Activated CD4-positive, alpha-beta T cell treated with anti-CD3 and anti-CD28 coated beads, Interleukin-2, amount 10 ng/mL, durations not matched to agents 24 days and 14 days (primary cell): ENCODE results near the gene POLR1A. TPM values are rescaled to one million over a fixed set of nuclear protein-coding genes. Genes with fewer than 3 reads are reported as not detected.

ENCODE experiments used
- DNase-seq: peaks from one replicate; pipeline ENCODE4 v3.0.0; 2022
- H3K27ac Mint-ChIP-seq: one replicate; pipeline ENCODE4 v1.8.0; 2022; ENCODE audit warnings: mild to moderate bottlenecking, mixed read lengths
- H3K27me3 Mint-ChIP-seq: one replicate; pipeline ENCODE4 v1.8.0; 2022; ENCODE audit warnings: mixed read lengths
- H3K36me3 Mint-ChIP-seq: one replicate; pipeline ENCODE4 v1.8.0; 2022; ENCODE audit warnings: low read depth, mild to moderate bottlenecking, mixed read lengths
- H3K4me1 Mint-ChIP-seq: one replicate; pipeline ENCODE4 v1.8.0; 2021; ENCODE audit warnings: mixed read lengths
- H3K4me3 Mint-ChIP-seq: one replicate; pipeline ENCODE4 v1.8.0; 2022; ENCODE audit warnings: mild to moderate bottlenecking, moderate library complexity, mixed read lengths
- H3K9me3 Mint-ChIP-seq: one replicate; pipeline ENCODE4 v1.8.0; 2021; ENCODE audit warnings: mixed read lengths
- intact Hi-C: fragments of 100-400 bp; cut with micrococcal nuclease; formaldehyde crosslinking; loops from one replicate; pipeline ENCODE4 v1.15.1; 2023
- total RNA-seq: library from RNA; stranded (reverse); gene quantifications from 2 replicates; pipeline ENCODE4 v1.2.3, GENCODE V29; 2022

POLR1A gene
- total RNA-seq, 1 donor from 2014 or later, result 73.5 TPM

DNA sequence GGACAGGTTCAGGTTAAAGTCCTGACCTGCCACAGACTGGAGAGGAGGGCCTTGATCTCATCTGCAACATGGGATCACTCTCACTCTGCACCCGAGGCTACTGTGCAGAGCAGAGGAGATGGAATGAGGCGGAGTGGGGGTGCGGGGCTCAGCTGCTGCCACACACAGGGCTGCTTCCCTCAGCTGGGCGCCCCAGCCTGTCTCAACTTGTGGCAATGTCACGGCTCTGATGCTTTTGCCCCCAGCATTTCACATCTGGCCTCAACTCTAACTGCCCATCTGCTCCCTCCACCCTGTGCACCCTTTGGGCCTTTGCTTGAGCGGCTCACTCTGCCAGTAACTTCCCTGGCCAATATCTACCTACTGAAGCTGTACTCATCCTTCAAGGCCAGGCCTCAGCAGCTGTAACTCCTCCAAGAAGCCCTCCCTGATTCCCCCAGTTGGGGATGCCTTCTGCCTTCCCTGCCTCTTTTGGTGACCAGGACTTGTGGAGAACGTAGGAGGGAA, 70.3 kb downstream of the POLR1A start:
- peaks cover 57% of the 10 kb centered on the region for H3K4me1 Mint-ChIP-seq
- H3K36me3 Mint-ChIP-seq, result peaks cover 82% of the 10 kb centered on the region
- intact Hi-C loops, result loop anchor here (5.0 kb wide), 1 partner anchor 328 kb away; no protein-coding TSS in a partner anchor
- no peaks in the 10 kb centered on the region for H3K27me3 Mint-ChIP-seq
- H3K4me3 Mint-ChIP-seq, result peak overlapping the region; percentile 79
- peak overlapping the region; percentile 95 for H3K27ac Mint-ChIP-seq
- no peak for DNase-seq
- no peaks in the 10 kb centered on the region for H3K9me3 Mint-ChIP-seq

DNA sequence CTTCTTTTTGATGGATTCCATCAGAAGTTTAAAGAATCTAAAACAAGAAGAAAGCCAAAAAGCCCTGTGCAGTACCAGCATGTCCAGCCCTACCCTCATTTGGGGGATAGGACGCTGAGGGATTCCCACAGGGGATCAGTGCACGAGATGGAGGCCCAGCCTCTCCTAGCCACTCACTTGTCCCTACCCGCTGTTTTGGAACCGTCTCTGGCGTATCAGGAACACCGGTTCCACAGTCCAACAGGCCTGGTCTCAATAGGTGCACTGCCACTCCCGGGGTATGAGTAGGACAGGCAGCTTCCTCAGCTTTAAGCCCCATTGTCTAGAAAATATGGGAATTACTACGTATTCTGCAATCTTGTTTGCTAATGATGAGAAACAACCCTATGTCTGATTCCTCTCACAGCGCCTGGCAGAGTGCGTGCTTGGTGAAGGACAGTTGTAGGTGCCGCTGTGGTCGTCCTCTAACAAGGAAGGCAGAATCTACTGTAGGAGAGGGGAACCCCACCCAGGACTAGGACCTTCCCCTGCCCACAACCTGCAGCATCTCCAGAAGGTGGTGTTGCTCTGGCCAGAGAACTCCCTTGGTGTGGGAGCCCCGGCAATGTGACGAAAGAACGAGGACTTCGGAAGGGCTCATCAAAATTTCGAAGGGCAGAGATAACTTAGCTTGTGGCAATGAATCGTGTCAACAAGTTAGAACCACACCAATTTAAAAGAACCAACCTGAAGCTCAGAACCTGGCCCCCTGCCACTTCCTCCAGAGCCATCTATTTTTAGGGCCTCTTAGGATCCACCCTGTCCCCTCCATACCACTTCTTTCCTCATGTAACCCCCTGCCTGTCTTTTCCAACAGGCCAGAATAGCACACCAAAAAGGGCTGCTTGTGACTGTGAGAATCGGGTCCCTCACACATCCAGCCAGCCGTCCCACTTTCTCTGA, 71.7 kb downstream of the POLR1A start:
- peaks cover 77% of the 10 kb centered on the region for H3K36me3 Mint-ChIP-seq
- peaks cover 45% of the 10 kb centered on the region for H3K4me1 Mint-ChIP-seq
- peak overlapping the region; percentile 63 for H3K27ac Mint-ChIP-seq
- intact Hi-C loops, result no loop called here
- no peak for DNase-seq
- no peaks in the 10 kb centered on the region for H3K27me3 Mint-ChIP-seq
- no peaks in the 10 kb centered on the region for H3K9me3 Mint-ChIP-seq
- peak overlapping the region; percentile 62 for H3K4me3 Mint-ChIP-seq

DNA sequence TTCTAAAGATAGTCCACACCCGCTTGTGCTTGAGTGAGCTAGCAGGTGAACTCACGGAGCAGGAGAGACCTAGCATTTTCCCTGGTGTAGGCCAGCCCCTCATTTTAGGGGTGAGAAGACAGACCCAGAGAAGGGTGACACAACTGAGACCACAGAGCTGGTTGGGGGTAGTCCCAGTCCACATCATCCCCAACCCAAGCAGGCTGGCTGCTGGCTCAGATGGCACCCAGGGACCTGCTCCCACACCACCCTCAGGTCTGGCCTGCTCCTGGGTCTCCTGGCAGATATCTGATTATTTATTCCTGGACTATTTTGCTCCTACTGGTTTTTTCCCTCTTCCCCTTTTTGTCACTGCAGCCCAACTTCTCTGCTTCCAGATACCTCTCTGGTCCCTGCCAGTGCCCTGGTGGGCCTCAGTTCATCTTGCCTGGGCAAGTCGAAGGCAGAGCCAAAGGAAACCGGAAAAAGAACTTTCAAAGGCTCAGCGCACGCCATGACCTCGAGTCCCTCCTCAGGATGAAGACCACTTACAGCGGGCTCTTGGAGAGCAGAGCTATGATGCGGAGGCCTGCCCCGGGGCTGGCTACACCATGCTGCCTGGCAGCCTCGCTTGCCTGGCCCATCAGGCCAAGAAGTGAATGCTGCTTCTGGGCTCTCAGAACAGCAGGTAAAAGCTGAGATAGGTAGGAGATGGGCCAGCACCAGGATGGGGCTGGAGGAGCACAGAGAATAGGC, 72.7 kb downstream of the POLR1A start:
- Mint-ChIP-seq H3K27ac (peak overlapping the region; percentile 12), H3K27me3 (no peaks in the 10 kb centered on the region), H3K9me3 (no peaks in the 10 kb centered on the region), H3K36me3 (peaks cover 76% of the 10 kb centered on the region), H3K4me1 (peaks cover 35% of the 10 kb centered on the region), H3K4me3 (no peak overlapping the region)
- DNase-seq, result no peak
- intact Hi-C loops, result no loop called here

DNA sequence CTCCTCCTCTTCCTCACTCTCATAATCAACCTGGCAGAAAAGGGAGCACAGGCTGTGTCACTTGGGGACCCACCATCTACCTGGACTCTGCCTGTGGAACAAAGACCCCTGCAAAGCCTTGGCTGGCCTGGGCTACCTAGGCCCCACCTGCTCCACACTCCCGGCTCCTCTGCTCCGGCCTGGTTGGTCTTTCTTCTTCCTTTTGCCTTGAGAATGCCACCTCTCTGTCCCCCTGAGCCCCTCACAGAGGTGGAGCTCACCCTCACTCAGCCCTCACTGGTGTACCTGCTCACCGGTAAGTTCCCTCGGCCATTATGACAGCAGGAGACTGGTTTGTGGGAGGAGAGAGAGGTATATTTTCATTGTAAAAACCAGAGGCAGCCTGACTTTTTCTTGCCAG, 74.1 kb downstream of the POLR1A start:
- intact Hi-C loops, result no loop called here
- no peak overlapping the region for H3K4me3 Mint-ChIP-seq
- H3K27me3 Mint-ChIP-seq, result no peaks in the 10 kb centered on the region
- no peaks in the 10 kb centered on the region for H3K9me3 Mint-ChIP-seq
- H3K4me1 Mint-ChIP-seq, result peaks cover 22% of the 10 kb centered on the region
- peaks cover 76% of the 10 kb centered on the region for H3K36me3 Mint-ChIP-seq
- DNase-seq, result no peak
- H3K27ac Mint-ChIP-seq, result peak overlapping the region; percentile 62

DNA sequence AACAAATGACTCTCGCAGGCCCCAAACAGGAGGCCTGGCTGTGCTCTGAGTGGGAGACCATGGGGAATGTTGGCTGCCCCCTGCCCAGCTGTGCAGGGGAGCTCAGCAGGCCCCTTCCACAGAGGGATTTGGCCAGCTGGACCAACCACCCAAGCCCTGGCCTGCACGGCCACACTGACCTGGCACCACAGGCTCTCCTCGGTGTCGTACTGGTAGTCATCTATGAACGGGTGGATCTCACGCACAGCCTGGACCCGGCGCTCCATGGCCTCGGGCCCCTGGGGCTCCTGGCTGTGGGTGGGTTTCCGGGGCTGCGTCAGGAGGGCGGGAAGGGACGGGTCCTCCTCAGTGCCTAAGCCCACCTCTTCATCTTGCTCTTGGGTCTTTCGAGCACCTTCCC, 74.5 kb downstream of the POLR1A start:
- no peak for DNase-seq
- Mint-ChIP-seq H3K27me3 (no peaks in the 10 kb centered on the region), H3K4me1 (peaks cover 18% of the 10 kb centered on the region), H3K36me3 (peaks cover 75% of the 10 kb centered on the region), H3K27ac (peak overlapping the region; percentile 62), H3K4me3 (no peak overlapping the region), H3K9me3 (no peaks in the 10 kb centered on the region)
- intact Hi-C loops, result no loop called here

DNA sequence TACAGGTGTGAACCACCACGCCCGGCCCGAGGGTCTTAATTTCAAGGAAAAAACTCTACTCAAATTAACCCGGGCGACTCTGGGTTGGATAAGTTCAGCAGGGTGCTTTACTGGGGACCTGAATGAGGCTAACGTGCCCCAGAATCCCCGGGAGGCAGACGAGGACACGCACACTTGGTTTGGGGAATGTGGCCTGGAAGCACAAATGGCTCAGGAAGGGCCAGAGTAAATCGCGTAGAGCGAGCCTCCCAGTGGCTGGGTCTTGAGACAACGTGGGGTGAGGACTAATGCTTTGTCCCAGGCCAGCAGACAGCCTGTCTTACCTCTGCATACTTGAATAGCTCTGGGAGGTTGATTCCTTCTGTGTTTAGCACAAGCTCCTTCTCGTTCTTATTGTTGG, 75.8 kb downstream of the POLR1A start:
- Mint-ChIP-seq H3K4me3 (no peak overlapping the region), H3K27ac (peak overlapping the region; percentile 32), H3K4me1 (peaks cover 7% of the 10 kb centered on the region), H3K36me3 (peaks cover 80% of the 10 kb centered on the region), H3K9me3 (no peaks in the 10 kb centered on the region), H3K27me3 (no peaks in the 10 kb centered on the region)
- DNase-seq, result no peak
- intact Hi-C loops, result no loop called here

DNA sequence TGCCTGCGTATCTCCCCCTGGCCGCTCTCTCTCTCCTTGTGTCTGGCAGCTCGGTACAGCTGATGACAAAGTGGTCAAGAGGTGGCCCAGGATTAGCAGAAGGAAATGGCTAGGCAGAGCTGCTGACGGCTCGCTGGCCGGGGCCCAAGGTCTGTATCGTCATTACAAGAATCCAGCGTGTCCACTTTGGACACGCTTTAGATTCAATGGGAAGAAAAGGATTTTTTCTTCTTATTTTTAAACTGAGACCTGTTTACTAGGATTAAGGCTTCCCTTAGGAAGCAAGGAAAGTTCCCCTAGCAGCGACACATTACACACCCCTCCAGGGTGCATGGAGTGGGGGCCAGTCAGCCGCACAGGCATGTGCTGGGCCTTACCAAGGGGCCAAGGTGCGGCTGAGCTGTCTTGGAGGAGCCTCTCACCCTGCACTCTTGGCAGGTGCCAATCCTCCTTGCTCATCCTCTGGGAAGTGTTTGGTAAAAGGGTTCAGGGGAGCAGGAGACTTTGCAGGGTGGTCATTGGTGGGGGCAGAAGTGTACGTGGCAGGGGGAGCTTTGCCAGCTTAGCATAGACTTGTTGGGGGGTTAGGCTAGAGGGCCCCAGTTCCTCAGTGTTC, 76.8 kb downstream of the POLR1A start:
- Mint-ChIP-seq H3K4me1 (no peaks in the 10 kb centered on the region), H3K27me3 (no peaks in the 10 kb centered on the region), H3K27ac (no peak overlapping the region), H3K4me3 (no peak overlapping the region), H3K9me3 (no peaks in the 10 kb centered on the region), H3K36me3 (peaks cover 79% of the 10 kb centered on the region)
- intact Hi-C loops, result no loop called here
- no peak for DNase-seq

DNA sequence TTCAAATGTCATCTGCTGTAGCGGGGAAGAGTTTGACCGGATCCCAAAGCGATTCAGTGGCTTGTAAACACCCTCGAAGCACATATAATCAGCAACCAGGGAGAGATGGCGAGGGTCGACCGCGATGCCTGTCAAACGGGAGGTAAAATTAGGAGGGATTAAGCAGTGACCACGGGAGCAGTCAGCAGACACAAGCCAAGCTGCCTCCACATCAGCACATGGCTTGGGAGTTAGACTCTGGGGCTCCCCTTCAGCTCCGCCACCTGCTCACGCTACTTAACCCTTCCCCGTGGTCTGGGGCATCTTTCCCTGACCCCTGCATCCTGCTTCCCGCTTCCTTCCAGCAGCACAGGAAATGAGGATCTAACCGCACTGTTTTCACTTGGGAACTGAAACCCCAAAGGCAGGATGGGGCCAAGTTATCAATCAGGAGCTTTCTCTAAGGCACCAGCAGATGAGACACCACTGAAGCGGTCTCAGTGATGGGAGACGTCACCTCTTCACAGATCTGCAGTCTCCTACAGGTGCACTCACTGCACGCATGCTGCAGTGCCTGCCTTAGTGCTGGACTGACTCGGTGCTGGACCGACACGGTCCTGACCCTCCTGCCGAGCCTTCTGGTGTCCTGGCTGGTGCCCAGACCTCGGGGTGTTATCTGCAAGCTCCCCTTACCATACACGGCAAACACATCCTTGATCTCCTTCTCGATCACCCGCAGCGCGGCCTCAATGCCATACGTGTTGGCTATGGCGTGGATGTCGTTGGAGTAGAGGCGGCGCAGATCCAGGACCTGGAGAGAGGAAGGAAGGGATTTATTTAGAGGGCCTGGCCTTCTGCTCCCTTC, 77.5 kb downstream of the POLR1A start:
- H3K9me3 Mint-ChIP-seq, result no peaks in the 10 kb centered on the region
- H3K27ac Mint-ChIP-seq, result no peak overlapping the region
- no peak overlapping the region for H3K4me3 Mint-ChIP-seq
- no peaks in the 10 kb centered on the region for H3K27me3 Mint-ChIP-seq
- peaks cover 74% of the 10 kb centered on the region for H3K36me3 Mint-ChIP-seq
- no peak for DNase-seq
- intact Hi-C loops, result no loop called here
- peaks cover under 1% of the 10 kb centered on the region for H3K4me1 Mint-ChIP-seq

DNA sequence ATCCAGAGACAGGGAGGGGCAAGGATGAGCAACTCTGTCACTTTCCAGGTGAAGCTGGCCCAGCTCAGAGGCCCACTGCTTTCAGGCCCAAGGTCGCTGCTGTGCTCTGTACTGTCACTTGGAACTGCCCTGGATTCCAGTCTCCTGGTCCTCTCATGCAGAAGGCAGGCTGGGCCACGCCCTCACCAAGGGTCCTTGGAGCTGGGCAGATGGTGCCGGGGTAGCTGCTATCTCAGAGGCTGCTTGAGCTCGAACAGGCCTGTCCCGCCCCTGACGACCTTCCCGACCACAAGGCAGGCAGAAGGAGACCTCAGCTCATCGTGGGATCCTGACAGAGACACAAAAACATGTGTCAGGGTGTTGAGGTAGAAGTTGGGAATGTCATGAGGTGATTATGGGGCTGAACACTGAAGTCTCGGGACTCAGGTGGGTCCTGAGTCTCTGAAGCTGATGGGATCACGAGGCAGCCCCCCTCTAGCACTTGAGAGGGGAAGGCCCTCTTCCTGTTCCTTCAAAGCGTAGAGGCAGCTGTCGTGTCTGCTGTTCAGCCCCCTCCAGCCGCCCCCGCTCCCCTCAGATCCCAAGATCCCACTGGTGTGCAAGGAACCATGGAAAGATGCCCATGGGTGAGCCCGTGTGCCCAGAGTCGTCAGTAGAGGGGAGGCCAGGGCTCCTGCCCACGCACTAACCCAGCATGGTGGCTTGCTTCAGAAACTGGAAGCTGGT, 78.3 kb downstream of the POLR1A start:
- H3K4me1 Mint-ChIP-seq, result peaks cover 1% of the 10 kb centered on the region
- no peaks in the 10 kb centered on the region for H3K9me3 Mint-ChIP-seq
- H3K27ac Mint-ChIP-seq, result no peak overlapping the region
- no peak for DNase-seq
- peaks cover 66% of the 10 kb centered on the region for H3K36me3 Mint-ChIP-seq
- H3K27me3 Mint-ChIP-seq, result no peaks in the 10 kb centered on the region
- intact Hi-C loops, result no loop called here
- no peak overlapping the region for H3K4me3 Mint-ChIP-seq

DNA sequence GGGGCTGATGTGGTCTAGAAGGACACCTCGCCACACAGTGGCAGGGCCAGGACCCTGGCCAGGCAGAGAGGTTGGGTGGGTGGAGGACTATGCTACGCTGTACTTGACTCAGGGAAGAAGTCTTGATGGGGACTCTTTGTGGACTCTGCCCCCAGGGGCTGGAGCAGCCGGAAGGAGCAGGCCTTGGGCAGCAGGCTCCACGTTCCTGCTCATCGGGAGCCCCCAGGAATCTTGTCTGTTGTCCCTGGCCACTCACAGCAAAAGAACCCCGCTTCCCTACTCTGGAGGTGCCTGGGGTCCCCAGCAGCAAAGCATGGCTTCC, 79.0 kb downstream of the POLR1A start:
- peaks cover 61% of the 10 kb centered on the region for H3K36me3 Mint-ChIP-seq
- no peaks in the 10 kb centered on the region for H3K27me3 Mint-ChIP-seq
- no peak overlapping the region for H3K27ac Mint-ChIP-seq
- intact Hi-C loops, result no loop called here
- no peak for DNase-seq
- H3K9me3 Mint-ChIP-seq, result no peaks in the 10 kb centered on the region
- H3K4me3 Mint-ChIP-seq, result no peak overlapping the region
- H3K4me1 Mint-ChIP-seq, result peaks cover 1% of the 10 kb centered on the region

DNA sequence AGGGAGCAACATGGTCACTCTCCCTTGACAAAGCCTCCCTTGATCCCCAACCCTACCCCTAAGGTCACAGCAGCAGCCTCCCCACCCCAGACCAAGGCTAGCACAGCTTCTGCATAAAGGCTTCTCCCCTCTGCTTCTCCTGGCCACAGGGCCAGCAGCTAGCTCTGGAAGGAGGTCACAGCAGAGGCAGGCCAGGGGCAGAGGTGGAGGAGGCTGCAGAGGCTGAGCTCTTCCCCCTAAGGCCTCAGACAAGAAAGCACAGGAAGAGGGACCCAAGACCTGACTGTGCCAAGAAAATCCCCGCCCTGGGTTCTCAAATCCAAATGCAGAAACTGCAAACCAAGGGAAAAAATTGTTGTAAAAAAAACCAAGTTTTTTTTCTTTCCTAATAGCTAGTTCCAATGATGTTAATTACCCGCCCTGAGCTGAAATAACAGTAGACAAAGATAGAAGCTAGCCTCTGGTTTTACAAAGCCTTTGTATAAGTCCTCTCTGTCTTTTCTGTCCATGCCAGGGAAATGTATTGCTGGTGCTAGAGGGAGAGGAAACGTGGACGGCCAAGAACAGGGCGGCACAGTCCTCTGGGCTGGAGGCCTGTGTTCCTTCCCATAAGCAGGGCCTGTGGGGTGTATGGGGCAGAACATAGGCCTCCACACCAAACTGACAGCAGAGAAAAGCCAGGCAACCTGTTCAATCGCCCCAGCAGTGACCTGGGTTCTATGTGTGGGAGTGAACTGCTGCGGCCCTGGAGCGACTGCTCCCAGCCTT, 79.5 kb downstream of the POLR1A start:
- no peak overlapping the region for H3K27ac Mint-ChIP-seq
- H3K9me3 Mint-ChIP-seq, result no peaks in the 10 kb centered on the region
- peaks cover 60% of the 10 kb centered on the region for H3K36me3 Mint-ChIP-seq
- no peaks in the 10 kb centered on the region for H3K27me3 Mint-ChIP-seq
- intact Hi-C loops, result no loop called here
- DNase-seq, result no peak
- H3K4me1 Mint-ChIP-seq, result peaks cover 3% of the 10 kb centered on the region
- H3K4me3 Mint-ChIP-seq, result no peak overlapping the region

DNA sequence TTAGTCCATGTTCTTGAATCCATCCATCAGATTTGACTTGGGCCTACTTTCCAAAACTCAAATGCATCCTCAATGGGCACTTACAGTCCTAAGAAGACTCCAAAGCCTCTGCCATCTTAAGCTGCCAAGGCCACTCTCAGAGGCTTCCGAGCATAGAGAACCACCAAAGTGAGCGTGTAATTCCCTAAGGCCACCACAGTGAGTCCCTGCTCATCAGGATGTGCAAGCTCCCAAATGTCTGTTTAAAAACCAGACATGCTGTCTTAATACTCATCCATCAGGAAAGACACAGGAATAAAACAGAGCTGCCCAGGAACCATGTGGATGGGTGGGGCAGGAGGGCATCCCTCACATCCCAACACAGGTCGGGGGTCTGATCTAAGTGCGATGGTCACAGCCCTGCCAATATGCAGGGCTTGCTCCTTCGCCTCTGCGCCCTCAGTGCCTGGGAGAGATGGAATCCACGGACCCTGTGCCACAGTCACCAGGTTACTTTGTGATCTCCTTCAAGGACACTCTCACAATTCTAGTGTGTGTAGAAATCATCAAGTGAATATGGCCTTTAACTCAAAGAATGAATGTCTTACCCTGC, 80.4 kb downstream of the POLR1A start:
- Mint-ChIP-seq H3K4me3 (no peak overlapping the region), H3K27ac (no peak overlapping the region), H3K4me1 (peaks cover 3% of the 10 kb centered on the region), H3K36me3 (peaks cover 54% of the 10 kb centered on the region), H3K27me3 (no peaks in the 10 kb centered on the region), H3K9me3 (no peaks in the 10 kb centered on the region)
- intact Hi-C loops, result no loop called here
- no peak for DNase-seq
